ENCODE data around the gene GSE1.

DNA sequence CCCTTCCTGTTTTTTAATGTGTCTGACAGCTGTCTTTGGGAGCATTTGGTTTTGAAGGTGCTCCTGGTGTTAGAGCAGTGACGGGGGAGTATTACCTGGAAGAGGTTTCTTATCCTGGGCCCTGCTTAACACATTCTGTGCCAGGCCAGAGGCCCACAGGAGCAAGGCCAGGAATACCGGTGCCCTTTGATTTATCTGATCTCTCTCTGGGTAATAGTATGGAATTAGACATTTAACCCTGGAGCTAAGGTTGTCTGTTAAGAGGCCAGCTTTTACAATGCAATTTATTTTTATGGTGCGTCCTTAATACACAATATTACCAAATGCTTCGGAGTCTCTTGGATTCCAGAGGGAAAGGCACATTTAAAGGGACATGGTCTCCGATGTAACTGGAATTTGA, 37.2 kb upstream of the GSE1 start:
- TF ChIP-seq, protein P1, sequence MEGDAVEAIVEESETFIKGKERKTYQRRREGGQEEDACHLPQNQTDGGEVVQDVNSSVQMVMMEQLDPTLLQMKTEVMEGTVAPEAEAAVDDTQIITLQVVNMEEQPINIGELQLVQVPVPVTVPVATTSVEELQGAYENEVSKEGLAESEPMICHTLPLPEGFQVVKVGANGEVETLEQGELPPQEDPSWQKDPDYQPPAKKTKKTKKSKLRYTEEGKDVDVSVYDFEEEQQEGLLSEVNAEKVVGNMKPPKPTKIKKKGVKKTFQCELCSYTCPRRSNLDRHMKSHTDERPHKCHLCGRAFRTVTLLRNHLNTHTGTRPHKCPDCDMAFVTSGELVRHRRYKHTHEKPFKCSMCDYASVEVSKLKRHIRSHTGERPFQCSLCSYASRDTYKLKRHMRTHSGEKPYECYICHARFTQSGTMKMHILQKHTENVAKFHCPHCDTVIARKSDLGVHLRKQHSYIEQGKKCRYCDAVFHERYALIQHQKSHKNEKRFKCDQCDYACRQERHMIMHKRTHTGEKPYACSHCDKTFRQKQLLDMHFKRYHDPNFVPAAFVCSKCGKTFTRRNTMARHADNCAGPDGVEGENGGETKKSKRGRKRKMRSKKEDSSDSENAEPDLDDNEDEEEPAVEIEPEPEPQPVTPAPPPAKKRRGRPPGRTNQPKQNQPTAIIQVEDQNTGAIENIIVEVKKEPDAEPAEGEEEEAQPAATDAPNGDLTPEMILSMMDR (IDR thresholded peaks at IDR 0.05) = no peak
- TF ChIP-seq EP300 (IDR thresholded peaks at IDR 0.05) (no peak), POLR2A (IDR thresholded peaks at IDR 0.05) (no peak), POLR2AphosphoS5 (IDR thresholded peaks at IDR 0.05) (no peak)
